WTC11 (cell line): ENCODE results near the gene MTLN. TPM values are rescaled to one million over a fixed set of nuclear protein-coding genes. Genes with fewer than 3 reads are reported as not detected.

Experiments
- ATAC-seq: fragments of 200-7000 bp; cut with Tn5 transposase; 2 replicates; pipeline ENCODE4 v1.10.0; 2021; ENCODE audit warnings: mild to moderate bottlenecking, moderate library complexity
- CTCF ChIA-PET: fragments of 300-600 bp; sonication (Branson Sonifier 250); formaldehyde crosslinking; loops from one replicate; lab custom pipeline; 2021; ENCODE audit warnings: antibody characterized with exemption; lab: Charles Lee
- POLR2A ChIA-PET: fragments of 350-600 bp; sonication (Branson Sonifier 250); formaldehyde crosslinking; loops from one replicate; lab custom pipeline; 2021; ENCODE audit warnings: antibody characterized with exemption; lab: Charles Lee
- DNase-seq: peaks from one replicate; pipeline ENCODE4 v3.0.0; 2021; ENCODE audit warnings: low spot score
- H3K27ac Mint-ChIP-seq: 2 replicates; pipeline ENCODE4 v1.8.0; 2021; ENCODE audit warnings: mixed read lengths
- H3K27me3 Mint-ChIP-seq: 2 replicates; pipeline ENCODE4 v1.8.0; 2021; ENCODE audit warnings: low read depth, mild to moderate bottlenecking, moderate library complexity, mixed read lengths
- H3K36me3 Mint-ChIP-seq: 2 replicates; pipeline ENCODE4 v1.8.0; 2021; ENCODE audit warnings: mixed read lengths
- H3K4me1 Mint-ChIP-seq: 2 replicates; pipeline ENCODE4 v1.8.0; 2022; ENCODE audit warnings: mixed read lengths
- H3K4me3 Mint-ChIP-seq: 2 replicates; pipeline ENCODE4 v1.8.0; 2021; ENCODE audit warnings: mild to moderate bottlenecking, moderate library complexity, mixed read lengths
- H3K9me3 Mint-ChIP-seq: 2 replicates; pipeline ENCODE4 v1.8.0; 2021; ENCODE audit warnings: mixed read lengths
- ATF1 ChIP-seq: sonication (generic); formaldehyde crosslinking; IDR thresholded peaks from 2 replicates; pipeline ENCODE4 v1.8.1; 2023; ENCODE audit warnings: mild to moderate bottlenecking, moderate library complexity, missing genetic modification reagents
- CBFB ChIP-seq: sonication (generic); formaldehyde crosslinking; IDR thresholded peaks from 2 replicates; pipeline ENCODE4 v1.8.1; 2022; ENCODE audit warnings: mild to moderate bottlenecking, low read depth, missing genetic modification reagents
- CREB1 ChIP-seq: sonication (generic); formaldehyde crosslinking; IDR thresholded peaks from 2 replicates; pipeline ENCODE4 v1.8.0; 2023; ENCODE audit warnings: mild to moderate bottlenecking, missing genetic modification reagents
- CREM ChIP-seq: sonication (generic); formaldehyde crosslinking; IDR thresholded peaks from 2 replicates; pipeline ENCODE4 v1.8.1; 2022; ENCODE audit warnings: mild to moderate bottlenecking, missing genetic modification reagents, moderate library complexity
- ESRRA ChIP-seq: sonication (generic); formaldehyde crosslinking; IDR thresholded peaks from 2 replicates; pipeline ENCODE4 v1.8.1; 2022; ENCODE audit warnings: mild to moderate bottlenecking, missing genetic modification reagents, borderline replicate concordance
- ETV6 ChIP-seq: sonication (generic); formaldehyde crosslinking; IDR thresholded peaks from 2 replicates; pipeline ENCODE4 v1.8.1; 2022; ENCODE audit warnings: mild to moderate bottlenecking, missing genetic modification reagents
- FOXK1 ChIP-seq: sonication (generic); formaldehyde crosslinking; IDR thresholded peaks from 2 replicates; pipeline ENCODE4 v1.8.0; 2022; ENCODE audit warnings: mild to moderate bottlenecking, moderate library complexity, missing genetic modification reagents
- FOXP1 ChIP-seq: sonication (generic); formaldehyde crosslinking; IDR thresholded peaks from 2 replicates; pipeline ENCODE4 v1.8.0; 2022; ENCODE audit warnings: missing genetic modification reagents, mild to moderate bottlenecking, moderate library complexity, borderline replicate concordance
- GABPB1 ChIP-seq: sonication (generic); formaldehyde crosslinking; IDR thresholded peaks from 2 replicates; pipeline ENCODE4 v1.8.1; 2023; ENCODE audit warnings: mild to moderate bottlenecking, missing genetic modification reagents
- GRHL2 ChIP-seq: fragments of 250-450 bp; sonication (Bioruptor Pico); IDR thresholded peaks from 2 replicates; pipeline ENCODE4 v1.8.0; 2022; ENCODE audit warnings: mild to moderate bottlenecking, moderate library complexity; ENCODE audit not compliant: insufficient replicate concordance, severe bottlenecking
- JAZF1 ChIP-seq: fragments of 250-450 bp; sonication (Bioruptor Pico); IDR thresholded peaks from 2 replicates; pipeline ENCODE4 v1.9.0; 2021; ENCODE audit warnings: moderate library complexity, mild to moderate bottlenecking, inconsistent platforms
- KAT7 ChIP-seq: sonication (generic); formaldehyde crosslinking; IDR thresholded peaks from 2 replicates; pipeline ENCODE4 v1.8.1; 2023; ENCODE audit warnings: missing genetic modification reagents, mild to moderate bottlenecking, borderline replicate concordance
- MAX ChIP-seq: sonication (generic); formaldehyde crosslinking; IDR thresholded peaks from 2 replicates; pipeline ENCODE4 v1.8.0; 2022; ENCODE audit warnings: mild to moderate bottlenecking, missing genetic modification reagents
- MYBL2 ChIP-seq: sonication (generic); formaldehyde crosslinking; IDR thresholded peaks from 2 replicates; pipeline ENCODE4 v1.8.1; 2023; ENCODE audit warnings: mild to moderate bottlenecking, moderate library complexity, missing genetic modification reagents
- NFE2L1 ChIP-seq: sonication (generic); formaldehyde crosslinking; IDR thresholded peaks from 2 replicates; pipeline ENCODE4 v1.8.1; 2023; ENCODE audit warnings: missing genetic modification reagents
- RELA ChIP-seq: sonication (generic); formaldehyde crosslinking; IDR thresholded peaks from 2 replicates; pipeline ENCODE4 v1.8.1; 2022; ENCODE audit warnings: missing genetic modification reagents, mild to moderate bottlenecking, borderline replicate concordance
- SP1 ChIP-seq: sonication (generic); formaldehyde crosslinking; conservative IDR thresholded peaks from 2 replicates; pipeline ENCODE4 v1.8.1; 2022; ENCODE audit warnings: missing genetic modification reagents
- STAT6 ChIP-seq: sonication (generic); formaldehyde crosslinking; conservative IDR thresholded peaks from 2 replicates; pipeline ENCODE4 v1.8.1; 2023; ENCODE audit warnings: mild to moderate bottlenecking, low read depth, missing genetic modification reagents, moderate library complexity
- ZBTB21 ChIP-seq: sonication (generic); formaldehyde crosslinking; IDR thresholded peaks from 2 replicates; pipeline ENCODE4 v1.8.1; 2023; ENCODE audit warnings: mild to moderate bottlenecking, missing genetic modification reagents, borderline replicate concordance
- ZNF121 ChIP-seq: sonication (generic); formaldehyde crosslinking; IDR thresholded peaks from 2 replicates; pipeline ENCODE4 v1.8.0; 2023; ENCODE audit warnings: missing genetic modification reagents
- total RNA-seq: library from RNA; stranded (reverse); gene quantifications from 3 replicates; pipeline ENCODE4 v1.2.3, GENCODE V29; 2021
- TF ChIP-seq, protein P1 (sequence below): fragments of 200-600 bp; IDR thresholded peaks from 2 replicates; pipeline ENCODE4 v1.8.0; 2022; ENCODE audit warnings: antibody characterized with exemption
- TF ChIP-seq, protein P2 (sequence below): sonication (generic); formaldehyde crosslinking; IDR thresholded peaks from 2 replicates; pipeline ENCODE4 v1.8.1; 2022; ENCODE audit warnings: mild to moderate bottlenecking, missing genetic modification reagents, moderate library complexity, borderline replicate concordance
- TF ChIP-seq, protein P3 (sequence below): fragments of 250-450 bp; sonication (Bioruptor Pico); IDR thresholded peaks from 2 replicates; pipeline ENCODE4 v1.9.0; 2021; ENCODE audit warnings: mild to moderate bottlenecking

The MTLN gene
- total RNA-seq, 1 experiment from 2014 or later = 42.2 TPM

DNA sequence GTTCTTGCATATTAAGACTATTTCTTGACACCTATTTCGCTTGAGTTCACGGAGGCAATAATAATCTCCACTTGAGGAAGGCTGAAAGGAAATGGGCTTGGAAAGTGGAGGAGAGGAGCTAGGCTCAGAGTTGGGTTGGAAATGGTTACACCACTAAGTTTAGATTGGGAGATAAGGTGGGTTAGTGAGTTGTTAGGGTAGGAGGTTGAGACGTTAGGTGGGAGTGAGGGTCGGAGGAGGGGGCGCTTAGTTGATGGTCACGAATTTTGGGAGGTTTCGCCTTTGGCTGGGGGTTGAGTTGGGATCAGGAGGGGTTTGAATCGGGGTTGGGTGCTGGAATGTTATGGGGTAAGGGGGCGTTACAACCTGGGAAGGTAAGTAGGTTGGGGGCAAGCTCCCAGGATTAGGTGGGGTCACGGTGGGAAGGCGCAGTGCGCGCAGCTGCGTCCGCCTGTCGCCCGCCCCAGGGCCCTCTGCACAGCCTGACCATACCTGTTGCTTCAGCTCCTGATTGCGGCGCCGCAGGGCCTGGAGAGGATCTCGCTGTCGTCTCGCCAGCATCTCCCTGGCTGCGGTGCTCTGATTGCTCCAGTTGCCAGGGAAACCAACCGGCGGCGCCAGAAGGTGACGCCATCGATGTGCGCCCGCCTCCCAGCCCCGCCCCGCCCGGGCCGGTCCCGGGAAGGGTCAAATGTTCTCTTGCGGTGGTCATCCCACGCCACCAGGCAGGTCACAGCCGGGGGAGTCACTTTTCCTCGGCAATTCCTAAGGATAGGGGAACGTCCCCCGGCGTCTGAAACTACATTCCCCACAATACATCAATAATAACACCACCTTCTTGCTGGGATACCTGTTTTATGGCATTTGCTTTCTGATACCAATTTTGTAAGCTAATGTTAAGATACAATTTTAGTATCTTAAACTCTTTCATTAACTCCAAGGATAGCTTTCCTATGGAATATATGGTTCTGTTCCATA lies 7.7 kb downstream of the MTLN start, which contains the start of gene NPHP1:
TSS of gene NPHP1 (minus strand) at position 606 of the 978 bp plus-strand sequence. CDS start at position 561, 45 bp downstream.
- ChIA-PET CTCF (interaction anchor here (0.6 kb wide), 1 partner anchor 1492 kb away, joined by 3 read pairs; no protein-coding TSS in a partner anchor), POLR2A (no interaction called here)
- peaks cover 3% of the 10 kb centered on the region; the same call in 1 of the 2 replicates for H3K36me3 Mint-ChIP-seq
- peak within 1 kb of the TSS; percentile 84 for H3K4me3 Mint-ChIP-seq
- no peak within 1 kb of the TSS; the same call in 1 of the 2 replicates for H3K27ac Mint-ChIP-seq
- peak; percentile 99 for ATAC-seq
- peak; percentile 91 for DNase-seq
- peaks cover 8% of the 10 kb centered on the region for H3K4me1 Mint-ChIP-seq
- TF ChIP-seq, protein P1, sequence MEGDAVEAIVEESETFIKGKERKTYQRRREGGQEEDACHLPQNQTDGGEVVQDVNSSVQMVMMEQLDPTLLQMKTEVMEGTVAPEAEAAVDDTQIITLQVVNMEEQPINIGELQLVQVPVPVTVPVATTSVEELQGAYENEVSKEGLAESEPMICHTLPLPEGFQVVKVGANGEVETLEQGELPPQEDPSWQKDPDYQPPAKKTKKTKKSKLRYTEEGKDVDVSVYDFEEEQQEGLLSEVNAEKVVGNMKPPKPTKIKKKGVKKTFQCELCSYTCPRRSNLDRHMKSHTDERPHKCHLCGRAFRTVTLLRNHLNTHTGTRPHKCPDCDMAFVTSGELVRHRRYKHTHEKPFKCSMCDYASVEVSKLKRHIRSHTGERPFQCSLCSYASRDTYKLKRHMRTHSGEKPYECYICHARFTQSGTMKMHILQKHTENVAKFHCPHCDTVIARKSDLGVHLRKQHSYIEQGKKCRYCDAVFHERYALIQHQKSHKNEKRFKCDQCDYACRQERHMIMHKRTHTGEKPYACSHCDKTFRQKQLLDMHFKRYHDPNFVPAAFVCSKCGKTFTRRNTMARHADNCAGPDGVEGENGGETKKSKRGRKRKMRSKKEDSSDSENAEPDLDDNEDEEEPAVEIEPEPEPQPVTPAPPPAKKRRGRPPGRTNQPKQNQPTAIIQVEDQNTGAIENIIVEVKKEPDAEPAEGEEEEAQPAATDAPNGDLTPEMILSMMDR = no peak
- TF ChIP-seq ETV6 (CRISPR knock-in tag) = peak; percentile 66; the same call in 1 of the 2 replicates
- TF ChIP-seq GABPB1 (CRISPR knock-in tag) = peak; percentile 64
- no peak for TF ChIP-seq KAT7 (CRISPR knock-in tag)
- 0 out of 2 replicates have a peak, but pooled peaks have one; percentile 34 for TF ChIP-seq NFE2L1 (CRISPR knock-in tag)
- TF ChIP-seq CBFB (CRISPR knock-in tag) = no peak
- TF ChIP-seq STAT6 = no peak
- TF ChIP-seq, protein P2, sequence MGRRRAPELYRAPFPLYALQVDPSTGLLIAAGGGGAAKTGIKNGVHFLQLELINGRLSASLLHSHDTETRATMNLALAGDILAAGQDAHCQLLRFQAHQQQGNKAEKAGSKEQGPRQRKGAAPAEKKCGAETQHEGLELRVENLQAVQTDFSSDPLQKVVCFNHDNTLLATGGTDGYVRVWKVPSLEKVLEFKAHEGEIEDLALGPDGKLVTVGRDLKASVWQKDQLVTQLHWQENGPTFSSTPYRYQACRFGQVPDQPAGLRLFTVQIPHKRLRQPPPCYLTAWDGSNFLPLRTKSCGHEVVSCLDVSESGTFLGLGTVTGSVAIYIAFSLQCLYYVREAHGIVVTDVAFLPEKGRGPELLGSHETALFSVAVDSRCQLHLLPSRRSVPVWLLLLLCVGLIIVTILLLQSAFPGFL (CRISPR knock-in tag) = no peak
- TF ChIP-seq ESRRA (CRISPR knock-in tag) = no peak
- peak; percentile 98 for TF ChIP-seq CREM (CRISPR knock-in tag)
- no peak for TF ChIP-seq GRHL2
- TF ChIP-seq JAZF1 = no peak
- TF ChIP-seq FOXK1 (CRISPR knock-in tag) = peak; percentile 74; the same call in 1 of the 2 replicates
- TF ChIP-seq RELA (CRISPR knock-in tag) = no peak
- peak; percentile 98 for TF ChIP-seq SP1 (CRISPR knock-in tag)
- TF ChIP-seq MAX (CRISPR knock-in tag) = peak; percentile 47; the same call in 1 of the 2 replicates
- no peak for TF ChIP-seq ZBTB21 (CRISPR knock-in tag)
- 0 out of 2 replicates have a peak, but pooled peaks have one; percentile 34 for TF ChIP-seq MYBL2
- peak; percentile 88 for TF ChIP-seq ZNF121 (CRISPR knock-in tag)
- TF ChIP-seq FOXP1 = 0 out of 2 replicates have a peak, but pooled peaks have one; percentile 27
- TF ChIP-seq CREB1 (CRISPR knock-in tag) = peak; percentile 83
- TF ChIP-seq ATF1 (CRISPR knock-in tag) = 0 out of 2 replicates have a peak, but pooled peaks have one; percentile 49
- TF ChIP-seq, protein P3, sequence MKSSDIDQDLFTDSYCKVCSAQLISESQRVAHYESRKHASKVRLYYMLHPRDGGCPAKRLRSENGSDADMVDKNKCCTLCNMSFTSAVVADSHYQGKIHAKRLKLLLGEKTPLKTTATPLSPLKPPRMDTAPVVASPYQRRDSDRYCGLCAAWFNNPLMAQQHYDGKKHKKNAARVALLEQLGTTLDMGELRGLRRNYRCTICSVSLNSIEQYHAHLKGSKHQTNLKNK = no peak
- H3K27me3 Mint-ChIP-seq = no peaks in the 10 kb centered on the region; the same call in 1 of the 2 replicates
- H3K9me3 Mint-ChIP-seq = no peaks in the 10 kb centered on the region
